ENCODE measurements around the gene MVB12B. TPM values are rescaled to one million over a fixed set of nuclear protein-coding genes. Genes with fewer than 3 reads are reported as not detected.

MVB12B gene
- total RNA-seq, 4 donors from 2014 or later = 7.9 to 28.9 (median 14.4) TPM

- no peak overlapping the region for H3K4me3 ChIP-seq
- peak overlapping the region in 1 of 4 donors; percentile 3 for H3K27ac ChIP-seq
- no peaks in the 10 kb centered on the region for H3K27me3 ChIP-seq
- TF ChIP-seq POLR2A (IDR thresholded peaks at IDR 0.05) = no peak
- TF ChIP-seq CTCF (IDR thresholded peaks at IDR 0.05) = no peak
- H3K36me3 ChIP-seq = no peaks in the 10 kb centered on the region
- no peak for DNase-seq
- peaks cover 0 to 5% (median under 1%) of the 10 kb centered on the region in 4 donors for H3K4me1 ChIP-seq
- H3K9me3 ChIP-seq = no peaks in the 10 kb centered on the region
These were observed 15.3 kb downstream of the MVB12B start for GRCh38 chr9:126341902-126342301.

- Histone ChIP-seq H3K27ac (peak overlapping the region in 2 of 4 donors; percentile 10 to 80), H3K4me3 (no peak overlapping the region), H3K36me3 (no peaks in the 10 kb centered on the region), H3K9me3 (no peaks in the 10 kb centered on the region), H3K27me3 (no peaks in the 10 kb centered on the region), H3K4me1 (peaks cover under 1 to 7% (median 4%) of the 10 kb centered on the region in 4 donors)
- TF ChIP-seq CTCF (IDR thresholded peaks at IDR 0.05) = no peak
- no peak for TF ChIP-seq POLR2A (IDR thresholded peaks at IDR 0.05)
- DNase-seq = peak in 1 of 3 donors; percentile 56
These were observed 16.0 kb downstream of the MVB12B start for GRCh38 chr9:126342621-126343031.

- Histone ChIP-seq H3K27ac (peak overlapping the region in 1 of 4 donors; percentile 80), H3K36me3 (no peaks in the 10 kb centered on the region), H3K4me1 (peaks cover 3 to 10% (median 6%) of the 10 kb centered on the region in 4 donors), H3K27me3 (no peaks in the 10 kb centered on the region), H3K4me3 (no peak overlapping the region), H3K9me3 (no peaks in the 10 kb centered on the region)
- DNase-seq = peak in 1 of 3 donors; percentile 65
- no peak for TF ChIP-seq POLR2A (IDR thresholded peaks at IDR 0.05)
- peak in 3 of 6 experiments; percentile 43 to 51 (median 46) for TF ChIP-seq CTCF (IDR thresholded peaks at IDR 0.05)
These were observed 16.7 kb downstream of the MVB12B start for GRCh38 chr9:126343271-126343700.

- Histone ChIP-seq H3K9me3 (no peaks in the 10 kb centered on the region), H3K4me1 (peaks cover 3 to 16% (median 6%) of the 10 kb centered on the region in 4 donors), H3K27ac (no peak overlapping the region)
These were observed 19.4 kb downstream of the MVB12B start for GRCh38 chr9:126346031-126346430.

DNA sequence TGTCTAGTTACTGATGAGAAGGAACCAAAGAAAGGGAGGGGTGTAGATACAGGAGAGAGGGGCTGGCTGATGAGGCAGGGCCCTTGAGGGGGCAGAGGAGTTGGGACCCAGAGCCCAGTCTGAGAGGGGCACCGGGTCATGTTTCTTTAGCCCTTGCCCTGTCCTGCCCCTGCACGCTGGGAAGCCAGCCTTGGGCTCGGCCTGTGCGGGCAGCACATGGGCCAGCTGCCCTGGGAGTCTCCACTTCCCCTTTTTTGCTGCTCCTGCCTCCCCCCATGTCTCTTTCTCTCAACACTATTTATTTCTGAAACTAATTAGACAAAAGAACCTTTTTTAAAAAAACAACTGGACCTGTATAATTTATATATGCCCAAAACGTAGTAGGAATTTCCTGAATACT lies 20.5 kb downstream of the MVB12B start:
- Histone ChIP-seq H3K27me3 (no peaks in the 10 kb centered on the region), H3K9me3 (no peaks in the 10 kb centered on the region), H3K36me3 (no peaks in the 10 kb centered on the region), H3K27ac (peak overlapping the region in 2 of 4 donors; percentile 36 to 39), H3K4me3 (no peak overlapping the region), H3K4me1 (peaks cover 3 to 16% (median 6%) of the 10 kb centered on the region in 4 donors)
- no peak for DNase-seq
- TF ChIP-seq CTCF (IDR thresholded peaks at IDR 0.05) (no peak), POLR2A (IDR thresholded peaks at IDR 0.05) (no peak)

More at GRCh38 chr9:126346031-126346430, 19.4 kb downstream of the MVB12B start:
- DNase-seq = no peak
- Histone ChIP-seq H3K4me3 (no peak overlapping the region), H3K36me3 (no peaks in the 10 kb centered on the region), H3K27me3 (no peaks in the 10 kb centered on the region)
- no peak for TF ChIP-seq POLR2A (IDR thresholded peaks at IDR 0.05)
- no peak for TF ChIP-seq CTCF (IDR thresholded peaks at IDR 0.05)

Data from Peyer's patch (tissue), 4 donors.